GM15510 (cell line): ENCODE measurements around the gene CC2D1A.

Experiments
- POLR2A ChIP-seq: IDR thresholded peaks from 3 replicates; pipeline ENCODE4 v1.6.1; 2011; ENCODE audit warnings: borderline replicate concordance; ENCODE audit not compliant: insufficient read length; ENCODE audit errors: extremely low read depth

CC2D1A gene

GRCh38 chr19:13937479-13938300, 31.7 kb downstream of the CC2D1A start:
- no peak for TF ChIP-seq POLR2A

GRCh38 chr19:13938301-13939064, 32.5 kb downstream of the CC2D1A start, which contains the start of gene PODNL1:
TSS of gene PODNL1 (minus strand) at chr19:13938417. CDS start at chr19:13938181, 236 bp downstream.
- no peak for TF ChIP-seq POLR2A

- TF ChIP-seq POLR2A: no peak
These were observed 36.2 kb downstream of the CC2D1A start for GRCh38 chr19:13942023-13942684.

- TF ChIP-seq POLR2A: no peak
These were observed 40.4 kb downstream of the CC2D1A start for GRCh38 chr19:13946414-13946813.

- no peak for TF ChIP-seq POLR2A
These were observed 45.0 kb downstream of the CC2D1A start for GRCh38 chr19:13951043-13951442.

- TF ChIP-seq POLR2A: no peak
These were observed 45.8 kb downstream of the CC2D1A start for GRCh38 chr19:13951799-13952153.

- peak; percentile 70 for TF ChIP-seq POLR2A
These were observed 46.3 kb downstream of the CC2D1A start, which contains the start of gene DCAF15 for GRCh38 chr19:13952154-13952930. TSS of gene DCAF15 (plus strand) at chr19:13952509. CDS start at chr19:13952513, 4 bp downstream.

- no peak for TF ChIP-seq POLR2A
These were observed 47.0 kb downstream of the CC2D1A start for GRCh38 chr19:13952931-13953531.

- TF ChIP-seq POLR2A: no peak
These were observed 48.2 kb downstream of the CC2D1A start for GRCh38 chr19:13954185-13954584.

GRCh38 chr19:13955662-13956364, 49.8 kb downstream of the CC2D1A start:
- no peak for TF ChIP-seq POLR2A

GRCh38 chr19:13956365-13956744, 50.4 kb downstream of the CC2D1A start:
- no peak for TF ChIP-seq POLR2A

- no peak for TF ChIP-seq POLR2A
These were observed 51.0 kb downstream of the CC2D1A start for GRCh38 chr19:13957051-13957450.

GRCh38 chr19:13958043-13958442, 52.0 kb downstream of the CC2D1A start:
- no peak for TF ChIP-seq POLR2A

- no peak for TF ChIP-seq POLR2A
These were observed 53.4 kb downstream of the CC2D1A start for GRCh38 chr19:13959141-13959961.
